DND-41 (cell line): ENCODE data around the gene MAPK1.
"Not testable (repeated sequence)": the region's sequence is repeated elsewhere in the genome, so short reads cannot be mapped to it uniquely, and the experiment has no call there.

Experiments used
- ATAC-seq: fragments of 200-7000 bp; cut with Tn5 transposase; 3 replicates; pipeline ENCODE4 v1.9.1; 2021; ENCODE audit warnings: low read depth; ENCODE audit not compliant: insufficient read depth
- DNase-seq: peaks from one replicate; pipeline ENCODE4 v3.0.0-alpha.2; 2020
- H2AFZ ChIP-seq: 2 replicates; pipeline ENCODE4 v1.6.0; 2012; ENCODE audit warnings: low read depth, low read length
- H3K27ac ChIP-seq: 2 replicates; pipeline ENCODE4 v1.5.1; 2012; ENCODE audit warnings: low read length, inconsistent platforms
- H3K27me3 ChIP-seq: fragments of 200-600 bp; sonication (generic); 2 replicates; pipeline ENCODE4 v1.6.0; 2012; ENCODE audit warnings: low read length, mild to moderate bottlenecking, inconsistent platforms; ENCODE audit not compliant: insufficient read depth, poor library complexity
- H3K36me3 ChIP-seq: 2 replicates; pipeline ENCODE4 v1.5.1; 2012; ENCODE audit warnings: low read length, inconsistent platforms; ENCODE audit not compliant: insufficient read depth
- H3K4me1 ChIP-seq: 2 replicates; pipeline ENCODE4 v1.5.1; 2012; ENCODE audit warnings: mild to moderate bottlenecking, low read length; ENCODE audit not compliant: insufficient read depth
- H3K4me2 ChIP-seq: 2 replicates; pipeline ENCODE4 v1.6.0; 2012; ENCODE audit warnings: mild to moderate bottlenecking, moderate library complexity, low read length, inconsistent platforms; ENCODE audit not compliant: insufficient read depth
- H3K4me3 ChIP-seq, 2 experiments: fragments of 200-600 bp in 1 of 2; shearing (Covaris generic) in 1 of 2; 2 replicates each; pipeline ENCODE4 v1.5.1; 2012 to 2016; ENCODE audit warnings: inconsistent platforms in 2 of 2, low read length in 2 of 2, mild to moderate bottlenecking in 2 of 2, low read depth in 1 of 2, moderate library complexity in 1 of 2
- H3K79me2 ChIP-seq: 2 replicates; pipeline ENCODE4 v1.6.0; 2012; ENCODE audit warnings: low read length, inconsistent platforms; ENCODE audit not compliant: insufficient read depth
- H3K9ac ChIP-seq: 2 replicates; pipeline ENCODE4 v1.6.0; 2012; ENCODE audit warnings: low read depth, mild to moderate bottlenecking, inconsistent platforms, low read length, moderate library complexity
- H3K9me3 ChIP-seq: 2 replicates; pipeline ENCODE4 v1.5.1; 2012; ENCODE audit warnings: low read length, moderate library complexity, mild to moderate bottlenecking, inconsistent platforms; ENCODE audit not compliant: insufficient read depth, severe bottlenecking
- H4K20me1 ChIP-seq: 2 replicates; pipeline ENCODE4 v1.6.0; 2012; ENCODE audit warnings: low read length; ENCODE audit not compliant: insufficient read depth
- EZH2 ChIP-seq: IDR thresholded peaks from 3 replicates; pipeline ENCODE4 v1.6.1; 2012; ENCODE audit warnings: borderline replicate concordance, low read depth, mild to moderate bottlenecking, moderate library complexity, low read length, inconsistent platforms; ENCODE audit not compliant: severe bottlenecking
- TF ChIP-seq, protein P1 (sequence below): IDR thresholded peaks from 2 replicates; pipeline ENCODE4 v1.5.1; 2012; ENCODE audit warnings: borderline replicate concordance, low read length, moderate library complexity, mild to moderate bottlenecking; ENCODE audit not compliant: poor library complexity, severe bottlenecking; ENCODE audit errors: extremely low read depth

MAPK1 gene

DNA sequence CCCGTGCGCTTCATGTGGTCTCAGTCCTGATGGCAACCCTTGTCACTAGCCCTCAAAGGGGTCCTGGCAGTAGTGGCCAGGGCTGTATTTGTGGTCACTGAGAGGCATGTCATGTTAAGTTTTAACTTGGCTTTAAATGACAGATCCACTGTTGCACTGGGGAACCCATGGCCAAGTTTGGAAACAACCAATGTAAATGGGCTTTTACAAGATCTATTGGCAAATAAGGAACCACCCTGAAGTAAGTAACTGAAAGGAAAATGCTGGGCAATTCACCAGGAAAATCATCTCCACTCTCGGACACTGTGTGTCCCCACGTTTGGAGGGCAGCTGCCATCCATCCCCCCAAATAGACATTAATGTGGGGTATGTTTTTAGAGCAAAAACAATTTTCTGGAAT, 140.3 kb downstream of the MAPK1 start:
- ATAC-seq, result no peak
- H3K27me3 ChIP-seq, result no peaks in the 10 kb centered on the region

DNA sequence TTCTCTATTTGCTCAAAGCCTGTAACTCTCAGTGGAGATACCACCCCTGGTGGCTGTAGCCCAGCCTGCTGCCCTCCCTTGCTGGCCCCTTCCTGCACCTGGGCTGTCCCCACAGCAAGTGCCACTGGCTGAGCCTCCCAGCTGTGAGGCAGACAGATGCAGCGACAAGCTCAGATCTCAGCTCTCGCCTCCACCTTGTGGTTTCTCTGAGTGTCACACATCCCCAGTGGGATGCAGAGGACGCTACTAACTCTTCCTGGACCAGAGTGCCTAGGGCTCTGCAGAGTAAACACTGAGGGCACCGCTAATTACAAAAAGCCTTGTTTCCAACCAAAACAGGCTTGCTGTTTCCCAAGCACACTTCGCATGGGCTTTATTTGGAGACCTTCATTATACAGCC, 140.8 kb downstream of the MAPK1 start:
- Histone ChIP-seq H2AFZ (no peak overlapping the region), H3K27me3 (no peaks in the 10 kb centered on the region), H3K9ac (no peak overlapping the region), H4K20me1 (peaks cover 34% of the 10 kb centered on the region), H3K4me3 (no peak overlapping the region), H3K27ac (no peak overlapping the region), H3K36me3 (peaks cover 25% of the 10 kb centered on the region), H3K4me1 (peaks cover 16% of the 10 kb centered on the region), H3K4me2 (no peak overlapping the region), H3K79me2 (peaks cover 81% of the 10 kb centered on the region), H3K9me3 (no peaks in the 10 kb centered on the region)
- DNase-seq, result peak; percentile 78
- TF ChIP-seq, protein P1, sequence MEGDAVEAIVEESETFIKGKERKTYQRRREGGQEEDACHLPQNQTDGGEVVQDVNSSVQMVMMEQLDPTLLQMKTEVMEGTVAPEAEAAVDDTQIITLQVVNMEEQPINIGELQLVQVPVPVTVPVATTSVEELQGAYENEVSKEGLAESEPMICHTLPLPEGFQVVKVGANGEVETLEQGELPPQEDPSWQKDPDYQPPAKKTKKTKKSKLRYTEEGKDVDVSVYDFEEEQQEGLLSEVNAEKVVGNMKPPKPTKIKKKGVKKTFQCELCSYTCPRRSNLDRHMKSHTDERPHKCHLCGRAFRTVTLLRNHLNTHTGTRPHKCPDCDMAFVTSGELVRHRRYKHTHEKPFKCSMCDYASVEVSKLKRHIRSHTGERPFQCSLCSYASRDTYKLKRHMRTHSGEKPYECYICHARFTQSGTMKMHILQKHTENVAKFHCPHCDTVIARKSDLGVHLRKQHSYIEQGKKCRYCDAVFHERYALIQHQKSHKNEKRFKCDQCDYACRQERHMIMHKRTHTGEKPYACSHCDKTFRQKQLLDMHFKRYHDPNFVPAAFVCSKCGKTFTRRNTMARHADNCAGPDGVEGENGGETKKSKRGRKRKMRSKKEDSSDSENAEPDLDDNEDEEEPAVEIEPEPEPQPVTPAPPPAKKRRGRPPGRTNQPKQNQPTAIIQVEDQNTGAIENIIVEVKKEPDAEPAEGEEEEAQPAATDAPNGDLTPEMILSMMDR, result peak; percentile 73
- no peak for TF ChIP-seq EZH2
- ATAC-seq, result peak; percentile 98

More for the DNA sequence above, 140.3 kb downstream of the MAPK1 start:
- H2AFZ ChIP-seq, result no peak overlapping the region
- TF ChIP-seq EZH2, result no peak
- TF ChIP-seq, protein P1, result no peak
- H3K4me3 ChIP-seq, result no peak overlapping the region
- H3K79me2 ChIP-seq, result peaks cover 86% of the 10 kb centered on the region
- DNase-seq, result no peak
- H3K27ac ChIP-seq, result no peak overlapping the region
- no peak overlapping the region for H3K4me2 ChIP-seq
- peaks cover 25% of the 10 kb centered on the region for H3K36me3 ChIP-seq
- no peaks in the 10 kb centered on the region for H3K9me3 ChIP-seq
- no peak overlapping the region for H3K9ac ChIP-seq
- peaks cover 35% of the 10 kb centered on the region for H4K20me1 ChIP-seq
- H3K4me1 ChIP-seq, result peaks cover 19% of the 10 kb centered on the region

DNA sequence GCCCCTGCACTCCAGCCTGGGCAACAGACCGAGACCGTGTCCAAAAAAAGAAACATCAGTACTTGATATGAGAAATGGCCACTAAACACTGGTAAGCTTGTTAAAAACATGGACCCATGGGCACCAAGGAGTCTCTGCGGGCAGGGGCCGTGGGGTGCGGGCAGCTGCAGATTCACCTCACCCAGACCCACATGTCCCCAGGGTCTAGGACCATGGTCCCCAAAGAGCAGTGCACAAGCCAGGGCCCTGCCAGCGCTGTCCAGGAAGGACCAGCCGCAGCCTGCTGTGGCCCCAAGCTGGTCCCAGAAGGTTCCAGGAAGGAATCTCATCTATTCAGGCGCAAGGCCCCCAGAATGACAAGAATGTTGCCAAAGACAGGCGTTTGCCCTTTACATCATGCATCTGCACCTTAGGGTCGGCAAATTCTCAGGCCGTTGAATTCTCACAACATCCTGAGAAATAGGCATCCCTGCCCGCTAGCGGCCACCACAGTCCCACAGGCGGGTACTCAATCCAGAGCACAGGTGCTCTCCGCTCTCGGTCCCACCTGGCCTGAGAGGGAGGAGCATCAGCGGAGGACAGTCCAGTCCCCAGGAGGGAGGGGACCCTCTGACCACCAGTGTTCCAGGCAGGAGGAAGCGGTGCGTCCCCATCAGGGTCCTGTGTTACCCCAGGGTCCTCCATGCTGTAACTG, 141.3 kb downstream of the MAPK1 start:
- H4K20me1 ChIP-seq, result peaks cover 31% of the 10 kb centered on the region

DNA sequence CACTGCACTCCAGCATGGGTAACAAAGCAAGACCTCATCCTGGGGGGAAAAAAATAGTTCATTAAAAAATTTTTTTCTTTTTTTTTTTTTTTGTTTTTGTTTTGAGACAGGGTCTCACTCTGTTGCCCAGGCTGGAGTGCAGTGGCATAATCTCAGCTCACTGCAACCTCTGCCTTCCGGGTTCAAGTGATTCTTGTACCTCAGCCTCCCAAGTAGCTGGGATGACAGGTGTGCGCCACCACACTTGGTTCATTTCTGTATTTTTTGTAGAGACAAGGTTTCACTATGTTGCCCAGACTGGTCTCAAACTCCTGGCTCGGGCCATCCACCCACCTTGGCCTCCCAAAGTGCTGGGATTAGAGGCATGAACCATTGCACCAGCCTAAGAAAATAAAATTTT, 142.9 kb downstream of the MAPK1 start:
- Histone ChIP-seq H3K4me1 (peaks cover 15% of the 10 kb centered on the region), H4K20me1 (peaks cover 26% of the 10 kb centered on the region), H3K79me2 (peaks cover 66% of the 10 kb centered on the region), H3K36me3 (peaks cover 18% of the 10 kb centered on the region)
- not testable (repeated sequence) for H2AFZ ChIP-seq, ATAC-seq, H3K27ac ChIP-seq, H3K9me3 ChIP-seq, H3K27me3 ChIP-seq, H3K4me2 ChIP-seq, H3K9ac ChIP-seq, H3K4me3 ChIP-seq, DNase-seq

More for the DNA sequence above, 141.3 kb downstream of the MAPK1 start:
- ATAC-seq (no peak), DNase-seq (no peak)
- no peaks in the 10 kb centered on the region for H3K27me3 ChIP-seq
- H3K4me3 ChIP-seq, result no peak overlapping the region
- H3K79me2 ChIP-seq, result peaks cover 76% of the 10 kb centered on the region
- peaks cover 15% of the 10 kb centered on the region for H3K4me1 ChIP-seq
- H3K9ac ChIP-seq, result no peak overlapping the region
- H2AFZ ChIP-seq, result no peak overlapping the region
- TF ChIP-seq EZH2, result no peak
- TF ChIP-seq, protein P1, result no peak
- H3K27ac ChIP-seq, result no peak overlapping the region; the same call in 1 of the 2 replicates
- H3K36me3 ChIP-seq, result peaks cover 25% of the 10 kb centered on the region
- no peak overlapping the region for H3K4me2 ChIP-seq
- no peaks in the 10 kb centered on the region for H3K9me3 ChIP-seq

DNA sequence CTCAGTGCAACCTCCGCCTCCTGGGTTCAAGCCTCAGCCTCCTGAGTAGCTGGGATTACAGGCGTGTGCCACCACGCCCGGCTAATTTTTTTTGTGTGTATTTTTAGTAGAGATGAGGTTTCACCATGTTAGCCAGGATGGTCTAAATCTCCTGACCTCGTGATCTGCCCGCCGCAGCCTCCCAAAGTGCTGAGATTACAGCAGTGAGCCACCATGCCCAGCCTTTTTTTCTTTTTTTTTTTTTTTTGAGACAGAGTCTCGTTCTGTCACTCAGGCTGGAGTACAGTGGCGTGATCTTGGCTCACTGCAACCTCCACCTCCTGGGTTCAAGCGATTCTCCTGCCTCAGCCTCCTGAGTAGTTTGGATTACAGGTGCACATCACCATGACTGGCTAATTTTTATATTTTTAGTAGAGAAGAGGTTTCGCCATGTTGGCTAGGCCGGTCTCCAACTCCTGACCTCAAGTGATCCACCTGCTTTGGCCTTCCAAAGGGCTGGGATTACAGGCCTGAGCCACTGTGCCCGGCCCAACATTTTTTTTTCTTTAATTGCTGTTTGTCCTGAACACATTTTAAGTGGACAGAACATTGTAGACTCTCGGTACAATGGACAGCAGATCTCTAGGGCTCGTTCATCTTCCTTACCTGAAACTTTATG, 146.1 kb downstream of the MAPK1 start:
- H3K9me3 ChIP-seq, H3K9ac ChIP-seq, H3K27ac ChIP-seq, H3K4me2 ChIP-seq, H2AFZ ChIP-seq, ATAC-seq, DNase-seq, H3K4me1 ChIP-seq, H3K36me3 ChIP-seq, H3K27me3 ChIP-seq, H4K20me1 ChIP-seq, H3K4me3 ChIP-seq: not testable (repeated sequence)
- H3K79me2 ChIP-seq, result peaks cover 55% of the 10 kb centered on the region

DNA sequence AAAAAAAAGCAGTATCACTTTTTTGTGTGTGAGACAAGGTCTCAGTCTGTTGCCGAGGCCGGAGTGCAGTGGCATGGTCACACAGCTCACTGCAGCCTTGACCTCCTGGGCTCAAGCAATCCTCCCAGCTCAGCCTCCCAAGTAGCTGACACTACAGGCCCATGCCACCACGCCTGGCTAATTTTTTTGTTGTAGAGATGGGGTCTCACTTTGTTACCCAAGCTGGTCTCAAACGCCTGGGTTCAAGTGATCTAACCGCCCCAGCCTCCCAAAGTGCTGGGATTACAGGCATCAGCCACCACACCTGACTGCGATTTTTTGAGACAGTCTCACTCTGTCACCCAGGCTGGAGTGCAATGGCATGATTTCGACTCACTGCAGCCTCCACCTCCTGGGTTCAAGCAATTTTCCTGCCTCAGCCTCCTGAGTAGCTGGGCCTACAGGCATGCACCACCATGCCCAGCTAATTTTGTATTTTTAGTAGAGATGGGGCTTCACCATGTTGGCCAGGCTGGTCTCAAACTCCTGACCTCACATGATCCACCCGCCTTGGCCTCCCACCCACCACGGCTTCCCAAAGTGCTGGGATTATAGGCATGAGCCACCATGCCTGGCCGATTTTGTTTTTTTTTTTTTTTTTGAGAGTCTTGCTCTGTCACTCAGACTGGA, 147.1 kb downstream of the MAPK1 start:
- H3K36me3 ChIP-seq, H2AFZ ChIP-seq, H3K4me3 ChIP-seq, H3K27ac ChIP-seq, H3K9me3 ChIP-seq, ATAC-seq, H3K4me2 ChIP-seq, H3K9ac ChIP-seq, H3K4me1 ChIP-seq, H3K27me3 ChIP-seq, H4K20me1 ChIP-seq, DNase-seq: not testable (repeated sequence)
- peaks cover 45% of the 10 kb centered on the region for H3K79me2 ChIP-seq
